SH-SY5Y (cell line): ENCODE measurements around the gene LFNG.

ENCODE experiments used
- GATA2 ChIP-seq: IDR thresholded peaks from 2 replicates; pipeline ENCODE4 v1.6.1; 2011; ENCODE audit warnings: mild to moderate bottlenecking, low read depth, low read length
- GATA3 ChIP-seq: IDR thresholded peaks from 2 replicates; pipeline ENCODE4 v1.6.1; 2011; ENCODE audit warnings: low read depth, mild to moderate bottlenecking, low read length, moderate library complexity

GRCh38 chr7:2488681-2489080 lies 30.9 kb upstream of the LFNG start:
- no peak for TF ChIP-seq GATA3
- no peak for TF ChIP-seq GATA2
